ENCODE results near the gene TMEM94. TPM values are rescaled to one million over a fixed set of nuclear protein-coding genes. Genes with fewer than 3 reads are reported as not detected.

TMEM94 gene
- total and polyA plus RNA-seq, 2 of the 4 experiments (the other 2 are of a cell fraction), result 8.4 to 64.7 TPM

DNA sequence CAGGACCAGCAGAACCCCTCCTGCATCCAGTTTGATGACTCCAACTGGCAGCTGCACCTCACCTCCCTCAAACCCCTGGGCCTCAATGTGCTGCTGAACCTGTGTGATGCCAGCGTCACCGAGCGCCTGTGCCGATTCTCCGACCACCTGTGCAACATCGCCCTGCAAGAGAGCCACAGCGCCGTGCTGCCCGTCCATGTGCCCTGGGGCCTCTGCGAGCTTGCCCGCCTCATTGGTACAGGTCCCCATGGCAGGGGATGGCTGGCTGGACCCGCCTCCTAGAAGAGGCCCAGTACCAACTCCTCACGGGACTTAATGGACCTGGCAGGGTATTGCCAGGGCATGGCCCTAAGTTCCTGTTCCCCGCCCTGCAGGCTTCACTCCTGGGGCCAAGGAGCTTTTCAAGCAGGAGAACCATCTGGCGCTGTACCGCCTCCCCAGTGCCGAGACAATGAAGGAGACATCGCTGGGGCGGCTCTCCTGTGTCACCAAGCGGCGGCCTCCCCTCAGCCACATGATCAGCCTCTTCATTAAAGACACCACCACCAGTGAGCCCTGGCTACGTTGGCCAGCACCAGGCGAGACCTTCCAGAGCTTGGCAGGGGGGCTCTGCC lies 36.2 kb downstream of the TMEM94 start:
- Histone ChIP-seq H3K9me1 (ENCODE audit: insufficient read depth, low read length) (no peaks in the 10 kb centered on the region), H3K9ac (ENCODE audit: low read depth, low read length) (no peak overlapping the region), H4K8ac (ENCODE audit: low read depth in 2 of 2, low read length in 2 of 2) (no peak overlapping the region), H2BK15ac (ENCODE audit: low read depth, low read length) (no peak overlapping the region), H2AK5ac (ENCODE audit: low read depth, low read length) (no peak overlapping the region), H4K20me1 (ENCODE audit: insufficient read depth, low read length) (no peaks in the 10 kb centered on the region; the same call in 1 of the 2 replicates), H3K18ac (ENCODE audit: low read depth, low read length) (no peak overlapping the region), H3K4ac (ENCODE audit: low read depth, low read length) (no peak overlapping the region), H2AFZ (replicated peaks; ENCODE audit: low read length, poor library complexity) (no peak overlapping the region), H3K36me3 (ENCODE audit: control insufficient read depth, insufficient read depth, low read length) (peaks cover 50% of the 10 kb centered on the region), H2BK120ac (ENCODE audit: low read depth, low read length) (no peak overlapping the region), H3K79me1 (ENCODE audit: low read depth in 1 of 2, low read length in 2 of 2) (no peaks in the 10 kb centered on the region; a peak in 1 of 4 replicates), H4K5ac (ENCODE audit: low read depth, low read length) (no peak overlapping the region), H4K91ac (ENCODE audit: insufficient read depth, low read depth, low read length) (no peak overlapping the region), H2BK5ac (ENCODE audit: low read depth, low read length, poor library complexity, severe bottlenecking) (no peak overlapping the region), H3K4me2 (ENCODE audit: low read depth, low read length) (no peak overlapping the region), H3K9me3 (ENCODE audit: control insufficient read depth, insufficient read depth, low read length) (no peaks in the 10 kb centered on the region), H3K27me3 (ENCODE audit: control insufficient read depth, insufficient read depth, low read length) (no peaks in the 10 kb centered on the region), H3K23ac (ENCODE audit: low read depth, low read length) (no peak overlapping the region), H2BK20ac (ENCODE audit: low read depth, low read length) (no peak overlapping the region), H3K14ac (replicated peaks; ENCODE audit: low read depth, low read length) (no peak overlapping the region), H2AK9ac (replicated peaks; ENCODE audit: low read depth, low read length, poor library complexity) (no peak overlapping the region), H3K4me3 (ENCODE audit: insufficient read depth, low read depth, low read length) (no peak overlapping the region), H3K27ac (ENCODE audit: insufficient read depth, low read length) (no peak overlapping the region), H3K4me1 (ENCODE audit: control insufficient read depth, insufficient read depth, low read length) (no peaks in the 10 kb centered on the region), H3K56ac (ENCODE audit: extremely low read depth, insufficient read depth, low read length) (no peak overlapping the region)
- WGBS, 2 experiments (ENCODE audit: extremely low coverage in 2 of 2, insufficient read length in 1 of 2), result 93% methylated on average over 20 of the region's 23 CpGs; no CpG with 5 or more reads in 1 of the 2 experiments
- in situ Hi-C loops (cut with MboI; ENCODE audit: low sequenced_read_pairs), result no loop called here
- TF ChIP-seq RFX5 (IDR thresholded peaks at IDR 0.05; ENCODE audit: low read depth, low read length), result no peak
- TF ChIP-seq RAD21 (IDR thresholded peaks at IDR 0.05; ENCODE audit: low read length), result no peak
- no peak for TF ChIP-seq BHLHE40 (IDR thresholded peaks at IDR 0.05; ENCODE audit: low read depth, low read length)
- no peak for TF ChIP-seq SMC3 (IDR thresholded peaks at IDR 0.05; ENCODE audit: low read depth, low read length)
- TF ChIP-seq, protein P1, sequence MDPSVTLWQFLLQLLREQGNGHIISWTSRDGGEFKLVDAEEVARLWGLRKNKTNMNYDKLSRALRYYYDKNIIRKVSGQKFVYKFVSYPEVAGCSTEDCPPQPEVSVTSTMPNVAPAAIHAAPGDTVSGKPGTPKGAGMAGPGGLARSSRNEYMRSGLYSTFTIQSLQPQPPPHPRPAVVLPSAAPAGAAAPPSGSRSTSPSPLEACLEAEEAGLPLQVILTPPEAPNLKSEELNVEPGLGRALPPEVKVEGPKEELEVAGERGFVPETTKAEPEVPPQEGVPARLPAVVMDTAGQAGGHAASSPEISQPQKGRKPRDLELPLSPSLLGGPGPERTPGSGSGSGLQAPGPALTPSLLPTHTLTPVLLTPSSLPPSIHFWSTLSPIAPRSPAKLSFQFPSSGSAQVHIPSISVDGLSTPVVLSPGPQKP (IDR thresholded peaks at IDR 0.05; ENCODE audit: borderline replicate concordance, low read depth, low read length), result no peak
- no peak for TF ChIP-seq RCOR1 (IDR thresholded peaks at IDR 0.05; ENCODE audit: insufficient replicate concordance, low read length)
- TF ChIP-seq, protein P2, sequence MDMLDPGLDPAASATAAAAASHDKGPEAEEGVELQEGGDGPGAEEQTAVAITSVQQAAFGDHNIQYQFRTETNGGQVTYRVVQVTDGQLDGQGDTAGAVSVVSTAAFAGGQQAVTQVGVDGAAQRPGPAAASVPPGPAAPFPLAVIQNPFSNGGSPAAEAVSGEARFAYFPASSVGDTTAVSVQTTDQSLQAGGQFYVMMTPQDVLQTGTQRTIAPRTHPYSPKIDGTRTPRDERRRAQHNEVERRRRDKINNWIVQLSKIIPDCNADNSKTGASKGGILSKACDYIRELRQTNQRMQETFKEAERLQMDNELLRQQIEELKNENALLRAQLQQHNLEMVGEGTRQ (IDR thresholded peaks at IDR 0.05; ENCODE audit: low read depth, low read length), result no peak
- no peak for TF ChIP-seq POLR2A (IDR thresholded peaks at IDR 0.05; ENCODE audit: low read depth, low read length)
- no peak for TF ChIP-seq FOS (IDR thresholded peaks at IDR 0.05; ENCODE audit: low read depth, low read length)
- TF ChIP-seq MAFK (IDR thresholded peaks at IDR 0.05; ENCODE audit: low read depth, low read length), result no peak
- no peak for TF ChIP-seq MAZ (IDR thresholded peaks at IDR 0.05; ENCODE audit: borderline replicate concordance, low read depth, low read length)
- TF ChIP-seq, protein P3, sequence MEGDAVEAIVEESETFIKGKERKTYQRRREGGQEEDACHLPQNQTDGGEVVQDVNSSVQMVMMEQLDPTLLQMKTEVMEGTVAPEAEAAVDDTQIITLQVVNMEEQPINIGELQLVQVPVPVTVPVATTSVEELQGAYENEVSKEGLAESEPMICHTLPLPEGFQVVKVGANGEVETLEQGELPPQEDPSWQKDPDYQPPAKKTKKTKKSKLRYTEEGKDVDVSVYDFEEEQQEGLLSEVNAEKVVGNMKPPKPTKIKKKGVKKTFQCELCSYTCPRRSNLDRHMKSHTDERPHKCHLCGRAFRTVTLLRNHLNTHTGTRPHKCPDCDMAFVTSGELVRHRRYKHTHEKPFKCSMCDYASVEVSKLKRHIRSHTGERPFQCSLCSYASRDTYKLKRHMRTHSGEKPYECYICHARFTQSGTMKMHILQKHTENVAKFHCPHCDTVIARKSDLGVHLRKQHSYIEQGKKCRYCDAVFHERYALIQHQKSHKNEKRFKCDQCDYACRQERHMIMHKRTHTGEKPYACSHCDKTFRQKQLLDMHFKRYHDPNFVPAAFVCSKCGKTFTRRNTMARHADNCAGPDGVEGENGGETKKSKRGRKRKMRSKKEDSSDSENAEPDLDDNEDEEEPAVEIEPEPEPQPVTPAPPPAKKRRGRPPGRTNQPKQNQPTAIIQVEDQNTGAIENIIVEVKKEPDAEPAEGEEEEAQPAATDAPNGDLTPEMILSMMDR (conservative IDR thresholded peaks at IDR 0.05; ENCODE audit: low read depth, low read length), result no peak
- TF ChIP-seq CEBPB (IDR thresholded peaks at IDR 0.05; ENCODE audit: low read depth, low read length), result no peak
- no peak for TF ChIP-seq CHD1 (IDR thresholded peaks at IDR 0.05; ENCODE audit: low read depth, low read length)
- POLR2A ChIA-PET (ENCODE audit: unreplicated experiment), result no interaction called here
- DNase-seq (no peak), ATAC-seq (ENCODE audit: low read depth) (no peak)
- CTCF ChIA-PET, result no interaction called here
- TSS peak; percentile 70 for BruUV-seq (replicated peaks)
- dilution Hi-C loops (cut with HindIII; ENCODE audit: low sequenced_read_pairs, unreplicated experiment), result no loop called here
- intact Hi-C loops (cut with micrococcal nuclease), result no loop called here

Measured in IMR-90 (cell line).